AG10803 (cell line): ENCODE data around the gene NDUFC1.
A peak's percentile ranks its signal among the peaks of the same experiment; 100 is the strongest.

Source experiments
- DNase-seq: peaks from one replicate; pipeline ENCODE4 v3.0.0; 2010; ENCODE audit warnings: low read depth
- H3K4me3 ChIP-seq: 2 replicates; pipeline ENCODE4 v1.5.1; 2011; ENCODE audit warnings: mild to moderate bottlenecking, low read length, control low read depth
- CTCF ChIP-seq: conservative IDR thresholded peaks from 2 replicates; pipeline ENCODE4 v1.5.1; 2011; ENCODE audit warnings: mild to moderate bottlenecking, low read length, control low read depth, inconsistent platforms

NDUFC1 gene

GRCh38 chr4:139278485-139278884 lies 23.8 kb downstream of the NDUFC1 start:
- no peak for DNase-seq
- no peak for TF ChIP-seq CTCF
- H3K4me3 ChIP-seq = no peak overlapping the region

GRCh38 chr4:139275281-139275735 lies 27.0 kb downstream of the NDUFC1 start:
- DNase-seq = no peak
- no peak overlapping the region for H3K4me3 ChIP-seq
- no peak for TF ChIP-seq CTCF

GRCh38 chr4:139274790-139275189 lies 27.5 kb downstream of the NDUFC1 start:
- DNase-seq = no peak
- no peak overlapping the region for H3K4me3 ChIP-seq
- TF ChIP-seq CTCF = no peak

GRCh38 chr4:139273835-139274234 lies 28.4 kb downstream of the NDUFC1 start:
- no peak for TF ChIP-seq CTCF
- no peak overlapping the region for H3K4me3 ChIP-seq
- no peak for DNase-seq

- no peak overlapping the region for H3K4me3 ChIP-seq
- DNase-seq = no peak
- no peak for TF ChIP-seq CTCF
These were observed 35.0 kb downstream of the NDUFC1 start for GRCh38 chr4:139267301-139267700.

- no peak for TF ChIP-seq CTCF
- DNase-seq = peak; percentile 70
These were observed 35.6 kb downstream of the NDUFC1 start for GRCh38 chr4:139266583-139267257.

GRCh38 chr4:139266208-139266582 lies 36.1 kb downstream of the NDUFC1 start:
- DNase-seq = no peak
- peak overlapping the region; percentile 56 for H3K4me3 ChIP-seq
- TF ChIP-seq CTCF = no peak

More at GRCh38 chr4:139266583-139267257, 35.6 kb downstream of the NDUFC1 start:
- peak overlapping the region; percentile 56 for H3K4me3 ChIP-seq
